Measurements from ENCODE around the gene UBL4B. TPM values are rescaled to one million over a fixed set of nuclear protein-coding genes. Genes with fewer than 3 reads are reported as not detected.

The UBL4B gene
- total RNA-seq, 4 donors from 2014 or later, result 0.41 TPM; not detected in 3

- TF ChIP-seq EP300 (IDR thresholded peaks at IDR 0.05; ENCODE audit: low read depth), result no peak
- no peak for TF ChIP-seq POLR2AphosphoS5 (IDR thresholded peaks at IDR 0.05)
- no peak for TF ChIP-seq CTCF (IDR thresholded peaks at IDR 0.05)
- TF ChIP-seq POLR2A (IDR thresholded peaks at IDR 0.05), result no peak
- Histone ChIP-seq H3K27ac (no peak overlapping the region), H3K4me1 (no peaks in the 10 kb centered on the region), H3K9me3 (no peaks in the 10 kb centered on the region), H3K27me3 (peaks cover 89% of the 10 kb centered on the region), H3K4me3 (no peak overlapping the region), H3K36me3 (no peaks in the 10 kb centered on the region)
- no peak for DNase-seq
- intact Hi-C loops (cut with DNase I; ENCODE audit: low total_unique reads) (no loop called here), in situ Hi-C loops (cut with MboI; ENCODE audit: low pct_ligation_motif_present in 1 of 4, low pct_unique_long_range_greater_than_20kb in 1 of 4, low sequenced_read_pairs in 3 of 4) (no loop called here)
- WGBS, 2 donors (ENCODE audit: low coverage in 1 of 2), result 47% methylated on average over 3 of the region's 3 CpGs; no CpG with 5 or more reads in 1 of the 2 donors
Measured at GRCh38 chr1:110144366-110144765, 32.1 kb downstream of the UBL4B start.

- peaks cover 96% of the 10 kb centered on the region for H3K27me3 ChIP-seq
- H3K27ac ChIP-seq, result no peak overlapping the region
- no peaks in the 10 kb centered on the region for H3K36me3 ChIP-seq
- in situ Hi-C loops (cut with MboI; ENCODE audit: low pct_ligation_motif_present in 1 of 4, low pct_unique_long_range_greater_than_20kb in 1 of 4, low sequenced_read_pairs in 3 of 4), result no loop called here
- H3K4me1 ChIP-seq, result peaks cover 0 to 12% (median 6%) of the 10 kb centered on the region in 4 donors
- no peak for DNase-seq
- no peak overlapping the region for H3K4me3 ChIP-seq
- intact Hi-C loops (cut with DNase I; ENCODE audit: low total_unique reads), result no loop called here
- no peaks in the 10 kb centered on the region for H3K9me3 ChIP-seq
- WGBS, 2 donors (ENCODE audit: low coverage in 1 of 2), result 41 to 45% methylated on average over 4 of the region's 4 CpGs
- no peak for TF ChIP-seq POLR2A (IDR thresholded peaks at IDR 0.05)
- no peak for TF ChIP-seq EP300 (IDR thresholded peaks at IDR 0.05; ENCODE audit: low read depth)
- TF ChIP-seq CTCF (IDR thresholded peaks at IDR 0.05), result no peak
Measured at GRCh38 chr1:110148961-110149360, 36.7 kb downstream of the UBL4B start.

GRCh38 chr1:110150330-110151174, 38.3 kb downstream of the UBL4B start, which contains the start of gene SLC6A17:
TSS of gene SLC6A17 (plus strand) at chr1:110150494. CDS start at chr1:110166930, 16,436 bp downstream.
- Histone ChIP-seq H3K4me1 (peaks cover 0 to 12% (median 6%) of the 10 kb centered on the region in 4 donors), H3K27me3 (peaks cover 98% of the 10 kb centered on the region), H3K4me3 (peak within 1 kb of the TSS in 1 of 4 donors; percentile 27), H3K27ac (no peak within 1 kb of the TSS), H3K9me3 (no peaks in the 10 kb centered on the region), H3K36me3 (no peaks in the 10 kb centered on the region)
- DNase-seq, result no peak
- intact Hi-C loops (cut with DNase I; ENCODE audit: low total_unique reads), result no loop called here
- in situ Hi-C loops (cut with MboI; ENCODE audit: low pct_ligation_motif_present in 1 of 4, low pct_unique_long_range_greater_than_20kb in 1 of 4, low sequenced_read_pairs in 3 of 4), result no loop called here
- 2% methylated on average over 88 of the region's 104 CpGs; no CpG with 5 or more reads in 1 of the 2 donors for WGBS, 2 donors (ENCODE audit: low coverage in 1 of 2)
- TF ChIP-seq EP300 (IDR thresholded peaks at IDR 0.05; ENCODE audit: low read depth) (no peak), POLR2AphosphoS5 (IDR thresholded peaks at IDR 0.05) (no peak), POLR2A (IDR thresholded peaks at IDR 0.05) (no peak), CTCF (IDR thresholded peaks at IDR 0.05) (no peak)

GRCh38 chr1:110151175-110151669, 39.0 kb downstream of the UBL4B start:
- in situ Hi-C loops (cut with MboI; ENCODE audit: low pct_ligation_motif_present in 1 of 4, low pct_unique_long_range_greater_than_20kb in 1 of 4, low sequenced_read_pairs in 3 of 4), result no loop called here
- no peaks in the 10 kb centered on the region for H3K36me3 ChIP-seq
- no peak overlapping the region for H3K4me3 ChIP-seq
- H3K27me3 ChIP-seq, result peaks cover 100% of the 10 kb centered on the region
- 30 to 33% methylated on average over 1 to 25 of the region's 37 CpGs for WGBS, 2 donors (ENCODE audit: low coverage in 1 of 2)
- H3K9me3 ChIP-seq, result no peaks in the 10 kb centered on the region
- TF ChIP-seq CTCF (IDR thresholded peaks at IDR 0.05) (no peak), POLR2AphosphoS5 (IDR thresholded peaks at IDR 0.05) (no peak), EP300 (IDR thresholded peaks at IDR 0.05; ENCODE audit: low read depth) (no peak), POLR2A (IDR thresholded peaks at IDR 0.05) (no peak)
- DNase-seq, result no peak
- peaks cover 0 to 12% (median 6%) of the 10 kb centered on the region in 4 donors for H3K4me1 ChIP-seq
- no peak overlapping the region for H3K27ac ChIP-seq
- intact Hi-C loops (cut with DNase I; ENCODE audit: low total_unique reads), result no loop called here
